Heart right ventricle (tissue), 16 donors: ENCODE measurements around the gene PSAPL1. TPM values are rescaled to one million over a fixed set of nuclear protein-coding genes. Genes with fewer than 3 reads are reported as not detected.

Experiments used
- ATAC-seq, 8 donors: fragments of 200-7000 bp; cut with Tn5 transposase; one replicate each; pipeline ENCODE4 v1.9.1; 2020; ENCODE audit warnings: mild to moderate bottlenecking in 8 of 8, moderate library complexity in 8 of 8, moderate number of reproducible peaks in 1 of 8
- DNase-seq, 2 donors: peaks; one replicate each; pipeline ENCODE4 v3.0.0-alpha.2; 2020
- H3K27ac ChIP-seq, 10 donors: fragments of 200-600 bp; sonication (generic) in 2 of 10; one replicate each; pipeline versions ENCODE4 v1.5.0 to v1.8.0; 2020 to 2022; ENCODE audit warnings: mild to moderate bottlenecking in 3 of 10
- H3K27me3 ChIP-seq, 7 donors: fragments of 200-600 bp; one replicate each; pipeline ENCODE4 v1.8.0; 2021 to 2022; ENCODE audit warnings: mild to moderate bottlenecking in 2 of 7
- H3K36me3 ChIP-seq, 9 donors: fragments of 200-600 bp; sonication (generic) in 1 of 9; one replicate each; pipeline versions ENCODE4 v1.5.0 to v1.8.0; 2020 to 2022; ENCODE audit warnings: mild to moderate bottlenecking in 2 of 9
- H3K4me1 ChIP-seq, 9 donors: fragments of 200-600 bp; sonication (generic) in 1 of 9; one replicate each; pipeline versions ENCODE4 v1.5.0 to v1.8.0; 2020 to 2022; ENCODE audit warnings: mild to moderate bottlenecking in 4 of 9
- H3K4me3 ChIP-seq, 10 donors: fragments of 200-600 bp; sonication (generic) in 2 of 10; one replicate each; pipeline versions ENCODE4 v1.5.0 to v1.8.0; 2020 to 2022; ENCODE audit warnings: mild to moderate bottlenecking in 7 of 10, moderate library complexity in 2 of 10
- H3K9me3 ChIP-seq, 11 donors: fragments of 200-600 bp in 10 of 11; sonication (generic) in 2 of 11; one replicate each; pipeline versions ENCODE4 v1.5.0 to v1.8.0; 2013 to 2022; ENCODE audit warnings: mild to moderate bottlenecking in 2 of 11, control low read depth in 1 of 11, moderate library complexity in 1 of 11
- CTCF ChIP-seq, 9 donors: fragments of 200-600 bp; sonication (generic) in 2 of 9; IDR thresholded peaks; one replicate each; pipeline versions ENCODE4 v1.5.0 to v1.8.0; 2021 to 2022; ENCODE audit warnings: antibody characterized with exemption in 9 of 9, mild to moderate bottlenecking in 5 of 9, moderate library complexity in 1 of 9
- WGBS, 2 donors: extraction: QIAGEN DNeasy Blood & Tissue Kit; methylation state at CpG; one replicate each; pipeline ENCODE4 v1.1.7; 2013; ENCODE audit warnings: inconsistent platforms in 1 of 2; 5-methylcytosine and 5-hydroxymethylcytosine counted together
- intact Hi-C, 10 donors: fragments of 100-400 bp; cut with DNase I; formaldehyde crosslinking; loops; one replicate each; pipeline versions ENCODE4 v1.11.1 to v1.14.2; 2022
- polyA plus RNA-seq, 2 donors: library from polyadenylated mRNA; stranded (reverse); fragments of 200-250 nt; gene quantifications; one replicate each; pipeline ENCODE4 v1.2.3, GENCODE V29; 2013
- total RNA-seq, 10 donors: library from RNA; stranded (reverse); fragmentation: NEBNext Ultra II Directional in 3 of 10; extraction: Animal tissue kit (Norgen Biotek cat#: 25700) in 3 of 10; gene quantifications; one replicate each; pipeline versions ENCODE4 v1.2.1 to v1.2.4, GENCODE V29; 2021 to 2023
- donor health status: Arrhythmogenic right ventricular cardiomyopathy.
- donor health status: ischemic (EF 13 %, LVEDD 7.1; RV severe dilation, severe dysfunction).
- donor health status: healthy with polysubstance abuse.
- donor health status: DM: no; HTN: yes; CAD: no.
- donor health status: DM: no; HTN: no; CAD: no.
- donor health status: ischemic (EF 25% LVEDD 6.9; RV normal size, moderate dysfunction).
- donor health status: ischemic (EF 25% LVEDD 5.7; RV mildly dilated, moderate dysfunction).
- donor health status: healthy.
- donor health status: DM: yes; HTN: yes; CAD: no.
- donor health status: Ischemic cardiomyopathy.
- donor health status: ischemic (EF 35%, LVEDD 5.7; RV mildly dilated, moderate dysfunction).
- donor health status: nonischemic (EF 11% LVEDD 7.7; RV severe dilation, severe dysfunction).
- donor health status: DM: yes; HTN: yes; CAD: no.
- donor health status: PGD.
- donor health status: ischemic (EF 29% LVEDD 5.4; RV normal size, mild dysfunction).
- donor health status: nonischemic (EF 23%, LVEDD 6.1; RV moderate dilation, normal function).

Gene PSAPL1
- total and polyA plus RNA-seq, 12 donors = 0.05 TPM; not detected in 11

- WGBS, 2 donors = 87 to 88% methylated on average over 23 of the region's 23 CpGs
- intact Hi-C loops = no loop called here
These were observed 2.0 kb downstream of the PSAPL1 start for GRCh38 chr4:7432531-7433375.

GRCh38 chr4:7431696-7432530 is 2.8 kb downstream of the PSAPL1 start:
- DNase-seq (no peak), ATAC-seq (no peak)
- Histone ChIP-seq H3K36me3 (no peaks in the 10 kb centered on the region), H3K4me3 (no peak overlapping the region), H3K9me3 (no peaks in the 10 kb centered on the region), H3K4me1 (peaks cover 0 to 4% (median 0%) of the 10 kb centered on the region in 9 donors), H3K27ac (no peak overlapping the region), H3K27me3 (no peaks in the 10 kb centered on the region)
- intact Hi-C loops = no loop called here
- WGBS, 2 donors = 86 to 88% methylated on average over 27 of the region's 27 CpGs
- no peak for TF ChIP-seq CTCF (IDR thresholded peaks at IDR 0.05)

More at GRCh38 chr4:7432531-7433375, 2.0 kb downstream of the PSAPL1 start:
- Histone ChIP-seq H3K27ac (no peak overlapping the region), H3K9me3 (no peaks in the 10 kb centered on the region), H3K4me1 (peaks cover 0 to 4% (median 0%) of the 10 kb centered on the region in 9 donors), H3K27me3 (no peaks in the 10 kb centered on the region), H3K4me3 (no peak overlapping the region), H3K36me3 (no peaks in the 10 kb centered on the region)
- ATAC-seq = no peak
- no peak for DNase-seq
- TF ChIP-seq CTCF (IDR thresholded peaks at IDR 0.05) = no peak

DNA sequence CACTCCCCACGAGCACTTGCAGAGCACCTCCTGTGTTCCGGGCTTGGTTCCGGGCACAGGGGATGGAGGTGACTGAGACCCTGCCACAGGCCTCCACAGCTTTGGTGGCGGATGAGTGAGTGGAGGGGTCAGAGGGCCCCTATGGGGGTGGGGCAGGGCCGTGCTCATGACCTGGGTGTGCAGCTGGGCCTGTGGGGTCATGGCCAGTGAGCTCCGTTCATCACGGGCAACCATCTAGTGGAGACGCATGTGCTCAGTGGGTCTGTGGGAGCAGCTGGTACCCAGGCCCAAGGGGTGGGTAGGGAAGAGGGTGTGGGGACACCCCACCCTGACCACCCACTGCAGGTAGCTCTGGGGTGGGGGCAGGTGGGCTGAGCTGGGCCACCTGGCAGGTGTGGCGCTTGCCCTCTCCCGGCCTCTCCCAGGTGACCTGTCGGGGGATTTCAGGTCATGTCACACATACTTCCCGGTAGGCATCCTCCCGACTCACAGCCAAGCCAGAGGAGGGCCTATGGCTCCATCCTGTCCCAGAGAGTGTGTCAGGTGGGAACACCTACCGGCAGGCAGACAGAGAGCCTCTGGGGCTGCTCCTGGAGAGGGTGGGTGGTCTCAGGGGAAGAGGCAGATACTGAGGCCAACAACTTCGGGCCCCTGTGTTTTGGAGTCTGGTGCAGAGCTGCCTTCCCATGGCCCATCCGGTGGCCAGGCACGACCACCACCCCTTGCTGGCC is 3.6 kb downstream of the PSAPL1 start:
- intact Hi-C loops = no loop called here
- DNase-seq = no peak

More for the DNA sequence above, 3.6 kb downstream of the PSAPL1 start:
- Histone ChIP-seq H3K36me3 (no peaks in the 10 kb centered on the region), H3K9me3 (no peaks in the 10 kb centered on the region), H3K27ac (no peak overlapping the region), H3K27me3 (no peaks in the 10 kb centered on the region), H3K4me1 (peaks cover 0 to 4% (median 0%) of the 10 kb centered on the region in 9 donors), H3K4me3 (no peak overlapping the region)
- 82 to 85% methylated on average over 17 of the region's 17 CpGs for WGBS, 2 donors
- no peak for ATAC-seq
- no peak for TF ChIP-seq CTCF (IDR thresholded peaks at IDR 0.05)
